ENCODE data around the gene TAT. TPM values are rescaled to one million over a fixed set of nuclear protein-coding genes. Genes with fewer than 3 reads are reported as not detected.

TAT gene
- not detected for total RNA-seq (2021; fragmentation: NEBNext Ultra II Directional; extraction: Animal tissue kit (Norgen Biotek cat#: 25700))
- long read RNA-seq = 0 reads

DNA sequence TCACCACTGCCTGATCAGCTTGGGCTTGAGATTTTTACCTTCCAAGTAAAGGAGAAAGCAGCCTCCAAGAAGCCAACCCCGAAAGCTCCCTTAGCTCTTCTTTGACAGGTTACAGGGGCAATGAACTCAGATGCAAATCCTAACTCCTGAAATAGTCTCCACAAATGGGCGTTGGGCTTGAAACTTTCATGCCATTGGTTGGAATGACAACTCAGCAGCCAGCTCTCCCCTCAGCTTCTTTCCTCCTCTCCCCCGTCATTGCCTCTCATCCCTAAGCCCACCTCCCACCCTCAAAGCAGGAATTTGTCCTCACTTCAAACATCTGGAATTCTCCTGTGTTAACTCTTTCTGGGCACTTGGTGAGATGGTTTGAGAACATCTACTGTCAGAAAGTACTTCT lies at the start of gene TAT:
TSS of gene TAT (minus strand) at position 122 of the 400 bp plus-strand sequence. CDS start 677 bp downstream, outside the sequence.
- peaks cover 27% of the 10 kb centered on the region for H3K27me3 Mint-ChIP-seq (ENCODE audit: insufficient read depth)
- no peak for DNase-seq
- H3K27ac Mint-ChIP-seq = no peak within 1 kb of the TSS
- no peaks in the 10 kb centered on the region for H3K4me1 Mint-ChIP-seq (ENCODE audit: low read depth)
- H3K36me3 Mint-ChIP-seq (ENCODE audit: low read depth) = no peaks in the 10 kb centered on the region
- H3K4me3 Mint-ChIP-seq = no peak within 1 kb of the TSS
- H3K9me3 Mint-ChIP-seq = no peaks in the 10 kb centered on the region
- TF ChIP-seq, protein P1, sequence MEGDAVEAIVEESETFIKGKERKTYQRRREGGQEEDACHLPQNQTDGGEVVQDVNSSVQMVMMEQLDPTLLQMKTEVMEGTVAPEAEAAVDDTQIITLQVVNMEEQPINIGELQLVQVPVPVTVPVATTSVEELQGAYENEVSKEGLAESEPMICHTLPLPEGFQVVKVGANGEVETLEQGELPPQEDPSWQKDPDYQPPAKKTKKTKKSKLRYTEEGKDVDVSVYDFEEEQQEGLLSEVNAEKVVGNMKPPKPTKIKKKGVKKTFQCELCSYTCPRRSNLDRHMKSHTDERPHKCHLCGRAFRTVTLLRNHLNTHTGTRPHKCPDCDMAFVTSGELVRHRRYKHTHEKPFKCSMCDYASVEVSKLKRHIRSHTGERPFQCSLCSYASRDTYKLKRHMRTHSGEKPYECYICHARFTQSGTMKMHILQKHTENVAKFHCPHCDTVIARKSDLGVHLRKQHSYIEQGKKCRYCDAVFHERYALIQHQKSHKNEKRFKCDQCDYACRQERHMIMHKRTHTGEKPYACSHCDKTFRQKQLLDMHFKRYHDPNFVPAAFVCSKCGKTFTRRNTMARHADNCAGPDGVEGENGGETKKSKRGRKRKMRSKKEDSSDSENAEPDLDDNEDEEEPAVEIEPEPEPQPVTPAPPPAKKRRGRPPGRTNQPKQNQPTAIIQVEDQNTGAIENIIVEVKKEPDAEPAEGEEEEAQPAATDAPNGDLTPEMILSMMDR (IDR thresholded peaks at IDR 0.05) = no peak

DNA sequence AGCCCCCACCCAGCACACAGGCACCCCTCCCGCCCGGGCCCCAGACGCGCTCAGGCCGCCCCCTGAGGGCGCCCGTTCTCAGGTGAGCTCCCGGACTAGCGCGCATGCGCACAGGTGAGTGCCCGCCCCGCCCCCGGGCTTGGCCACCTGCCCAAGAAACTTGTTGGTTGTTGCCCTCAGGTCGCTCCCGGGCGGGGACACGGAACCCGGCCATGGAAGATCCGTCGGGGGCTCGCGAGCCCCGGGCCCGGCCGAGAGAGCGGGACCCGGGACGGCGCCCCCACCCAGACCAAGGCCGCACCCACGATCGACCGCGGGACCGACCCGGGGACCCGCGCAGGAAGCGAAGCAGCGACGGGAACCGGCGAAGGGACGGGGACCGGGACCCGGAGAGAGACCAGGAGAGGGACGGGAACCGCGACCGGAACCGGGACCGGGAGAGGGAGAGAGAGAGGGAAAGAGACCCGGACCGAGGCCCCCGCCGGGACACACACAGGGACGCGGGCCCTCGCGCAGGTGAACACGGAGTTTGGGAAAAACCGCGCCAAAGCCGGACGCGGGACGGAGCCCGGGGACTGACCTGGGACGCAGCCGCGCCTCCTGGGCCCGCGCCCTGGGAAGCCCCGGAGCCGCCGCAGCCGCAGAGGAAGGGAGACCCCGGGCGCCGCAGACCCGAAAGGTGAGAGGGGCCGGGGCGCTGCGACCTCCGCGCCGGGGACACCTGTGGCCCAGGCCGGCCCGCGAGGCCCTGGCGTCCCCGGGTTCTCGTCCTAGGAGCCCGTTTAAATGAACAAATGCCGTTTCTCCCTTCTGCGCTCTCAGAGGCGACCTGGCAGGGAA lies 49.3 kb upstream of the TAT start, which contains the start of gene MARVELD3:
TSS of gene MARVELD3 (plus strand) at position 167 of the 840 bp plus-strand sequence. CDS start at position 213, 46 bp downstream.
- peaks cover 22% of the 10 kb centered on the region for H3K27me3 Mint-ChIP-seq (ENCODE audit: insufficient read depth)
- TF ChIP-seq, protein P1 (IDR thresholded peaks at IDR 0.05) = no peak

DNA sequence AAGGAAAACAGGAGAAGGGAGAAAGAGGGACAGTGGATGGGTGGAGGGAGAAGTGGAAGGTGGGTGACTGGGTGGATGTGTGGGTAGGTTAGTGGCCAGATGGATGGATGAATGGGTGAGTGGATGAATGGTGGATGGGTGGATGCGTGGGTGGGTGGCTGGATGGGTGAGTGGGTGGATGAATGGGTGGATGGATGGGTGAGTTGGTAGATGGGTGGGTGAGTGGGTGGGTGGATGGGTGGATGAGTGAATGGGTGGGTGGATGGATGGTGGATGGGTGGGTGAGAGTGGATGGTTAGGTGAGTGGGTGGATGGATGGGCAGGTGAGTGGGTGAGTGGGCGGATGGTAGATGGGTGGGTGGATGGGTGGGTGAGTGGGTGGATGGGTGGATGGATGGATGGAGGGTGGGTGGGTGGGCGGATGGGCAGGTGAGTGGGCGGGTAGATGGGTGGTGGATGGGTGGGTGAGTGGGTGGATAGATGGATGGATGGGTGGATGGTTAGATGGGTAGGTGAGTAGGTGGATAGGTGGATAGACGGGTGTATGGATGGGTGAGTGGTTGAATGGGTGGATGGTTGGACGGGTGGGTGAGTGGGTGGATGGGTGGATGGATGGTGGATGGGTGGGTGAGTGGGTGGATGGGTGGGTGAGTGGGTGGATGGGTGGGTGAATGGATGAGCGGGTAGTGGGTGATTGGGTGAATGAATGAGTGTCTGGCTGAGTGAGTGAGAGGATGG lies 48.4 kb upstream of the TAT start:
- Mint-ChIP-seq H3K27ac (no peak overlapping the region), H3K36me3 (ENCODE audit: low read depth) (no peaks in the 10 kb centered on the region)
- no peak for DNase-seq

More for the DNA sequence above, 49.3 kb upstream of the TAT start, which contains the start of gene MARVELD3:
- Mint-ChIP-seq H3K4me1 (ENCODE audit: low read depth) (no peaks in the 10 kb centered on the region), H3K36me3 (ENCODE audit: low read depth) (no peaks in the 10 kb centered on the region), H3K27ac (no peak within 1 kb of the TSS), H3K4me3 (no peak within 1 kb of the TSS), H3K9me3 (no peaks in the 10 kb centered on the region)
- DNase-seq = no peak

DNA sequence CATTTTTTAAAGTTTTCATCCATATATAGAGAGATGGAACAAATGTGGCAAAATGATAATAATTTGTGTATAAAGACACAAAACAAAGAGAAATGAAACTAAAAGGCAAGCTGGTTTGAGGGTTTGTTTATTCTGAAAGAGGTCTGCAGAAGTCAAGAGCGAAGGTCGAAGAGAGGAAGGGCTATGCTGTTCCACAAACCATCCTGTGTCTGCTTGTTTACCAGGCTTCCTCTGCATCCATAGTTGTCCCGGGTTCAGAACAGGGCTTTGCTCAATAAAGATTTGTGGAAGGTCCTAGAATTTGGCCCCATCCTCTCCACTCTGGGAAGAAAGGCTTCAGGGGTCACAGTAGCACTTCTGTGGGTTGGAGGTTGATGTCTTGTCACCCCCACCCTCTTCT lies 46.7 kb upstream of the TAT start:
- peaks cover 31% of the 10 kb centered on the region for H3K27me3 Mint-ChIP-seq (ENCODE audit: insufficient read depth)

More for the DNA sequence above, 48.4 kb upstream of the TAT start:
- TF ChIP-seq, protein P1 (IDR thresholded peaks at IDR 0.05) = no peak
- H3K4me3 Mint-ChIP-seq = no peak overlapping the region
- H3K27me3 Mint-ChIP-seq (ENCODE audit: insufficient read depth) = peaks cover 29% of the 10 kb centered on the region
- H3K9me3 Mint-ChIP-seq = no peaks in the 10 kb centered on the region
- no peaks in the 10 kb centered on the region for H3K4me1 Mint-ChIP-seq (ENCODE audit: low read depth)

DNA sequence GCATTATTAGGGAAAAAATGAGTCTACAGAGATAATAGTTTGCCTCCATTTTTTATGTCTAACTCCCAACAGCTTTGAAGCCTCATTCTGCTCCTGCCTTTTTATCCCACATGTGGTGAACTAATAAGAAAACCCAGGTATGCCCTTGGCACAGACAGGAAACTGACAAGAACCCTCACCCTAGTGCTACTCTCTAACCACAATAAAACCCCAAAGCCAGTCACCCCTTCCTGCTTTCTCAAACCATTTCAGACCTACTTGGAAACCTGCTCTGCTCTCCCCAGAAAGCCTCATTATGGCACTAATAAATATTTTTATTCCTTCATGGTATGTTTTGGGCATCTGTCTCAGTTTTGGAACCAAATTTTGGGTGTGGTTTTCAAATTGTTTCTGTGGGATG lies 45.2 kb upstream of the TAT start:
- H3K27me3 Mint-ChIP-seq (ENCODE audit: insufficient read depth) = peaks cover 21% of the 10 kb centered on the region
- no peak overlapping the region for H3K27ac Mint-ChIP-seq
- no peaks in the 10 kb centered on the region for H3K4me1 Mint-ChIP-seq (ENCODE audit: low read depth)
- no peak overlapping the region for H3K4me3 Mint-ChIP-seq
- no peaks in the 10 kb centered on the region for H3K36me3 Mint-ChIP-seq (ENCODE audit: low read depth)
- DNase-seq = no peak
- TF ChIP-seq, protein P1 (IDR thresholded peaks at IDR 0.05) = no peak
- H3K9me3 Mint-ChIP-seq = no peaks in the 10 kb centered on the region

More for the DNA sequence above, 46.7 kb upstream of the TAT start:
- Mint-ChIP-seq H3K4me3 (no peak overlapping the region), H3K4me1 (ENCODE audit: low read depth) (no peaks in the 10 kb centered on the region), H3K27ac (no peak overlapping the region), H3K9me3 (no peaks in the 10 kb centered on the region), H3K36me3 (ENCODE audit: low read depth) (no peaks in the 10 kb centered on the region)
- DNase-seq = no peak
- TF ChIP-seq, protein P1 (IDR thresholded peaks at IDR 0.05) = no peak

All from HFFc6 (cell line).